Neural progenitor cell (in vitro differentiated cells): ENCODE results near the gene ZNF366. TPM values are rescaled to one million over a fixed set of nuclear protein-coding genes. Genes with fewer than 3 reads are reported as not detected.

Source experiments
- DNase-seq: peaks from one replicate; pipeline ENCODE4 v3.0.0-alpha.2; 2016; ENCODE audit warnings: low spot score
- H2AFZ ChIP-seq: fragments of 200-600 bp; sonication (generic); replicated peaks from 2 replicates; pipeline ENCODE4 v1.6.1; 2016; ENCODE audit warnings: antibody characterized with exemption
- H3F3A ChIP-seq: fragments of 200-600 bp; sonication (generic); 2 replicates; pipeline ENCODE4 v1.6.1; 2016; ENCODE audit warnings: antibody characterized with exemption, low read depth
- H3K27ac ChIP-seq: fragments of 200-600 bp; sonication (generic); 2 replicates; pipeline ENCODE4 v1.5.1; 2016; ENCODE audit warnings: mild to moderate bottlenecking
- H3K27me3 ChIP-seq: fragments of 200-600 bp; sonication (generic); 2 replicates; pipeline ENCODE4 v1.6.1; 2016; ENCODE audit warnings: mild to moderate bottlenecking, moderate library complexity
- H3K36me3 ChIP-seq: fragments of 200-600 bp; sonication (generic); 2 replicates; pipeline ENCODE4 v1.5.1; 2016
- H3K4me1 ChIP-seq: fragments of 200-600 bp; sonication (generic); 2 replicates; pipeline ENCODE4 v1.6.1; 2016; ENCODE audit warnings: mixed run types
- H3K4me2 ChIP-seq: fragments of 200-600 bp; sonication (generic); 2 replicates; pipeline ENCODE4 v1.6.1; 2016
- H3K4me3 ChIP-seq: fragments of 200-600 bp; sonication (generic); 2 replicates; pipeline ENCODE4 v1.5.1; 2016
- H3K79me2 ChIP-seq: fragments of 200-600 bp; sonication (generic); 2 replicates; pipeline ENCODE4 v1.6.1; 2016; ENCODE audit warnings: low read depth
- H3K9ac ChIP-seq: fragments of 200-600 bp; sonication (generic); 2 replicates; pipeline ENCODE4 v1.6.1; 2016
- H3K9me3 ChIP-seq: fragments of 200-600 bp; sonication (generic); 2 replicates; pipeline ENCODE4 v1.5.1; 2016; ENCODE audit warnings: low read depth
- H4K20me1 ChIP-seq: fragments of 200-600 bp; sonication (generic); 2 replicates; pipeline ENCODE4 v1.6.1; 2016; ENCODE audit warnings: low read depth
- H3K27ac Mint-ChIP-seq: 3 replicates; pipeline ENCODE4 v1.8.0; 2021; ENCODE audit warnings: mixed read lengths
- H3K27me3 Mint-ChIP-seq: 2 replicates; pipeline ENCODE4 v1.8.0; 2022; ENCODE audit warnings: low read depth, mild to moderate bottlenecking, inconsistent platforms, moderate library complexity, mixed read lengths; ENCODE audit not compliant: insufficient read depth
- H3K36me3 Mint-ChIP-seq: 3 replicates; pipeline ENCODE4 v1.8.0; 2021; ENCODE audit warnings: mixed read lengths
- H3K4me1 Mint-ChIP-seq: 3 replicates; pipeline ENCODE4 v1.8.0; 2021; ENCODE audit warnings: mixed read lengths
- H3K4me3 Mint-ChIP-seq: 3 replicates; pipeline ENCODE4 v1.8.0; 2021; ENCODE audit warnings: mild to moderate bottlenecking, moderate library complexity, mixed read lengths
- H3K9me3 Mint-ChIP-seq: 3 replicates; pipeline ENCODE4 v1.8.0; 2020; ENCODE audit warnings: mixed read lengths
- EZH2 ChIP-seq: fragments of 200-600 bp; sonication (generic); IDR thresholded peaks from 2 replicates; pipeline ENCODE4 v1.6.1; 2017; ENCODE audit warnings: antibody characterized with exemption, mild to moderate bottlenecking, moderate library complexity
- EZH2phosphoT487 ChIP-seq: fragments of 200-600 bp; sonication (generic); IDR thresholded peaks from 2 replicates; pipeline ENCODE4 v1.6.1; 2017; ENCODE audit warnings: antibody characterized with exemption
- total RNA-seq: library from RNA; depleted of rRNA; stranded (reverse); fragments of >200 nt; gene quantifications from 2 replicates; pipeline ENCODE4 v1.2.3, GENCODE V29; 2015; ENCODE audit warnings: low replicate concordance
- TF ChIP-seq, protein P1 (sequence below): fragments of 200-600 bp; sonication (generic); IDR thresholded peaks from 2 replicates; pipeline ENCODE4 v1.5.1; 2017; ENCODE audit warnings: antibody characterized with exemption, mild to moderate bottlenecking

Gene ZNF366
- total RNA-seq, 1 donor from 2014 or later = not detected

DNA sequence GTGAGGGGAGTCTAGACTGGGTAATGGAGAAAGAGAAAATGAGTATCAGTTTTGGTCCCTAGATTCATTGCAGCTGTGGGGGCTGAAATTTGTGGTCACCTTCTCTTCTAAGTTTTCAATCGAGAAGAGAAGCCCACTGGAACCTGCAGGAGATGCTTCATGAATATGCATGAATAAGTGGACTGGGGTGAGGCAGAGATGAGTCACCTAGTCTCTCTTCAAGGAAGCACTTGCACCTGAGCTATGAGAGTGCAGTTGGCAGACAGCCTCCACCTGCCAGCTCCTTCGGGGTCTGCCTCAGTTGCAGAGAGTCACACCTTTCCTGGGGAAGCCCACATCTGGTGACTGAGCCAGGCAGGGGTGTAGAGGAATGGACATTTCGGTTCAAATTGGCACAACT lies 69.1 kb downstream of the ZNF366 start:
- H3K4me1 ChIP-seq = no peaks in the 10 kb centered on the region
- H3F3A ChIP-seq = no peaks in the 10 kb centered on the region
- H3K36me3 ChIP-seq = no peaks in the 10 kb centered on the region
- no peaks in the 10 kb centered on the region for H3K9me3 ChIP-seq
- no peak overlapping the region for H3K4me3 Mint-ChIP-seq
- peaks cover 13% of the 10 kb centered on the region for H3K4me1 Mint-ChIP-seq
- no peaks in the 10 kb centered on the region for H4K20me1 ChIP-seq
- no peak overlapping the region for H3K9ac ChIP-seq
- H3K27ac Mint-ChIP-seq = no peak overlapping the region
- H3K4me2 ChIP-seq = no peak overlapping the region
- H2AFZ ChIP-seq = no peak overlapping the region
- TF ChIP-seq EZH2phosphoT487 (no peak), EZH2 (no peak)
- TF ChIP-seq, protein P1, sequence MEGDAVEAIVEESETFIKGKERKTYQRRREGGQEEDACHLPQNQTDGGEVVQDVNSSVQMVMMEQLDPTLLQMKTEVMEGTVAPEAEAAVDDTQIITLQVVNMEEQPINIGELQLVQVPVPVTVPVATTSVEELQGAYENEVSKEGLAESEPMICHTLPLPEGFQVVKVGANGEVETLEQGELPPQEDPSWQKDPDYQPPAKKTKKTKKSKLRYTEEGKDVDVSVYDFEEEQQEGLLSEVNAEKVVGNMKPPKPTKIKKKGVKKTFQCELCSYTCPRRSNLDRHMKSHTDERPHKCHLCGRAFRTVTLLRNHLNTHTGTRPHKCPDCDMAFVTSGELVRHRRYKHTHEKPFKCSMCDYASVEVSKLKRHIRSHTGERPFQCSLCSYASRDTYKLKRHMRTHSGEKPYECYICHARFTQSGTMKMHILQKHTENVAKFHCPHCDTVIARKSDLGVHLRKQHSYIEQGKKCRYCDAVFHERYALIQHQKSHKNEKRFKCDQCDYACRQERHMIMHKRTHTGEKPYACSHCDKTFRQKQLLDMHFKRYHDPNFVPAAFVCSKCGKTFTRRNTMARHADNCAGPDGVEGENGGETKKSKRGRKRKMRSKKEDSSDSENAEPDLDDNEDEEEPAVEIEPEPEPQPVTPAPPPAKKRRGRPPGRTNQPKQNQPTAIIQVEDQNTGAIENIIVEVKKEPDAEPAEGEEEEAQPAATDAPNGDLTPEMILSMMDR = no peak
- no peaks in the 10 kb centered on the region for H3K9me3 Mint-ChIP-seq
- no peak overlapping the region for H3K4me3 ChIP-seq
- H3K27ac ChIP-seq = no peak overlapping the region
- H3K36me3 Mint-ChIP-seq = no peaks in the 10 kb centered on the region
- H3K27me3 ChIP-seq = no peaks in the 10 kb centered on the region
- DNase-seq = no peak
- H3K27me3 Mint-ChIP-seq = peaks cover 4% of the 10 kb centered on the region
- no peaks in the 10 kb centered on the region for H3K79me2 ChIP-seq

DNA sequence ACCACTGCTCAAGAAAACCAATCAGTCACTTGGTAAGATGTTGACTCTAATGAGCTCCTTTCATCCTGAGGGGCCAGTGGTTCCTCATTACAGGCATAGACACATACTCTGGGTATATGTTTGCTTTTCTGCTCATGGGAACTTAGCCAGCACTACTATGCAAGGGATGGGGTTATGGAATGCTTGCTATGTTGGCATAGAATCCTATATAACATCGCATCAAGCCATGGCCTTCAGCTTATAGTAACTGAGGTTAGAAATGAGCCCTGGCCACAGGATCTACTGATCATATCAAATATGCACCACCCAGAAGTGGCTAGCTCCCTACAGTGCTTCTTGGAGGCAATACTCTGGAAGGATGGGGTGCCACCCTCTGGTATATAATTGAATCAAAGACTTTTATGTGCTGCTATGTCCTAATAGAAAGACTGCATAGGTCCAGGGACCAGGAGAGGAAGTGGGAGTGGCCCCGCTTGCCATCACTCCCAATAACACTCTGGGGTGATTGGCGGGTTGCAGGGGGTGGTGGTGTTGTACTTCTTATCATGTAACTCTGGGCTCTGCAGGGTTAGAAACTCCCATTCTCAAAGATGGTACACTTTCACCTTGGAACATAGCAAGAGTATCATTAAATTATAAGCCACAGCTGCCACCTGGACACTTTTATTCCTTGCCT lies 70.3 kb downstream of the ZNF366 start:
- Mint-ChIP-seq H3K36me3 (no peaks in the 10 kb centered on the region), H3K4me3 (no peak overlapping the region), H3K4me1 (peaks cover 15% of the 10 kb centered on the region), H3K9me3 (no peaks in the 10 kb centered on the region), H3K27me3 (peaks cover 4% of the 10 kb centered on the region), H3K27ac (no peak overlapping the region)
- Histone ChIP-seq H2AFZ (no peak overlapping the region), H3K9ac (no peak overlapping the region), H3K4me2 (no peak overlapping the region), H3K79me2 (no peaks in the 10 kb centered on the region), H3K4me3 (no peak overlapping the region), H3K27me3 (no peaks in the 10 kb centered on the region), H4K20me1 (no peaks in the 10 kb centered on the region), H3K27ac (no peak overlapping the region), H3K4me1 (no peaks in the 10 kb centered on the region), H3F3A (no peaks in the 10 kb centered on the region), H3K36me3 (no peaks in the 10 kb centered on the region), H3K9me3 (no peaks in the 10 kb centered on the region)
- DNase-seq = no peak
- TF ChIP-seq EZH2phosphoT487 = no peak
- TF ChIP-seq EZH2 = no peak
- TF ChIP-seq, protein P1 = no peak

DNA sequence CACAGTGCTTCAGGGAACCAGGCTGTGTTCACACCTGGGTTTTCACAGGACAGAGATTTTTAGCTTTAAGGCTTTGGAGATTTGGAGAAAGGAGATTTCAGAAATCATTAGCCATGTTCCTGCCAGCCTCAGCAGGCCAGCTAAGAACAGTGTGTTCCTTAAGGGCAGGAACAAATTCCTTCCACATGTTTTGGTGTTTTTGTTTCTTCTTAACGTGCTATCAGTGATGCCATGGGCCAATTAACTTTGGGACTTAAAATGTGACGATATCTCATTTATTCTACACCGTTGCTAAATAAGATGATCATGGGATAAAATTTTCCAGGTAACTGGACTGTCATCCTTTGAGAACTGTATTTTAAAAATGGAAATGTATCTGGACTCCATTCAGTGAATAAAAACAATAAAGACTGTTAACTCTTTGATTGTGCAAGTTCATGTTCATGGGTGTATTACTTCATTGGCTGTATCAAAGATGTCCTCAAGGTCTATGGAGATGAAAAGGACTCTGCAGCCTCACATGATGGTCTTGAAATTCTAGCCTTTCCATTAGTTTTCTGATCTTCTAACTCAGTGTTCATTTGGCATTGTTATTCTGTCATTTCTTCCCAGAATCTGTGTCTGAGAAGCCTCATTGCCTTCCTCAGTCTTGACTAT lies 72.3 kb downstream of the ZNF366 start:
- no peaks in the 10 kb centered on the region for H3K4me1 ChIP-seq
- peaks cover 7% of the 10 kb centered on the region for H3K27me3 Mint-ChIP-seq
- H3F3A ChIP-seq = no peaks in the 10 kb centered on the region
- no peaks in the 10 kb centered on the region for H3K9me3 ChIP-seq
- peaks cover 15% of the 10 kb centered on the region for H3K4me1 Mint-ChIP-seq
- no peaks in the 10 kb centered on the region for H3K27me3 ChIP-seq
- DNase-seq = no peak
- H3K27ac ChIP-seq = no peak overlapping the region
- H3K4me2 ChIP-seq = no peak overlapping the region
- no peaks in the 10 kb centered on the region for H3K36me3 ChIP-seq
- H3K4me3 ChIP-seq = no peak overlapping the region
- TF ChIP-seq EZH2 (no peak), EZH2phosphoT487 (no peak)
- TF ChIP-seq, protein P1 = no peak
- no peak overlapping the region for H2AFZ ChIP-seq
- no peak overlapping the region for H3K27ac Mint-ChIP-seq
- H4K20me1 ChIP-seq = no peaks in the 10 kb centered on the region
- H3K79me2 ChIP-seq = no peaks in the 10 kb centered on the region
- no peak overlapping the region for H3K4me3 Mint-ChIP-seq
- H3K36me3 Mint-ChIP-seq = no peaks in the 10 kb centered on the region
- H3K9me3 Mint-ChIP-seq = no peaks in the 10 kb centered on the region
- H3K9ac ChIP-seq = no peak overlapping the region
